T-cell (primary cell): ENCODE measurements around the gene RAD51. TPM values are rescaled to one million over a fixed set of nuclear protein-coding genes. Genes with fewer than 3 reads are reported as not detected.
A peak's percentile ranks its signal among the peaks of the same experiment; 100 is the strongest.

Experiments used
- ATAC-seq, 4 experiments: fragments of 200-7000 bp in 3 of 4; fragments of 150-1000 bp in 1 of 4; cut with Tn5 transposase; replicated peaks in 1 of 4; 1 replicate in 3 of 4; 2 replicates in 1 of 4; pipeline ENCODE4 v1.10.0; 2021; ENCODE audit warnings: moderate library complexity in 3 of 4, mild to moderate bottlenecking in 2 of 4, moderate number of reproducible peaks in 1 of 4
- CTCF ChIA-PET, 2 donors: fragments of 300-600 bp; sonication (Branson Sonifier 250); formaldehyde crosslinking; loops; one replicate each; lab custom pipeline; 2022; ENCODE audit warnings: antibody characterized with exemption in 2 of 2; lab: Charles Lee
- POLR2A ChIA-PET, 2 donors: fragments of 300-600 bp; sonication (Branson Sonifier 250); formaldehyde crosslinking; loops; one replicate each; lab custom pipeline; 2022; ENCODE audit warnings: antibody characterized with exemption in 2 of 2; lab: Charles Lee
- DNase-seq, 35 experiments: peaks; one replicate each; pipeline versions ENCODE4 v3.0.0 to v3.0.0-alpha.2; 2013 to 2023
- H3K27ac ChIP-seq: one replicate; pipeline ENCODE4 v1.5.1; 2013; ENCODE audit warnings: low read length
- H3K27me3 ChIP-seq, 2 experiments: replicated peaks in 1 of 2; 1 replicate in 1 of 2; 2 replicates in 1 of 2; pipeline versions ENCODE4 v1.6.1 to v1.7.0; 2013; ENCODE audit warnings: low read length in 1 of 2, mixed read lengths in 1 of 2; ENCODE audit not compliant: control insufficient read depth in 2 of 2, insufficient read depth in 2 of 2; ENCODE audit errors: extremely low read depth in 1 of 2
- H3K36me3 ChIP-seq, 2 donors: 1 replicate in 1 of 2; 2 replicates in 1 of 2; pipeline versions ENCODE4 v1.6.1 to v1.7.0; 2013; ENCODE audit warnings: low read length in 1 of 2; ENCODE audit not compliant: control insufficient read depth in 2 of 2, insufficient read depth in 1 of 2; ENCODE audit errors: extremely low read depth in 1 of 2
- H3K4me1 ChIP-seq, 2 experiments: 1 replicate in 1 of 2; 2 replicates in 1 of 2; pipeline versions ENCODE4 v1.6.1 to v1.7.0; 2013; ENCODE audit warnings: low read length in 2 of 2, mixed read lengths in 1 of 2; ENCODE audit not compliant: insufficient read depth in 2 of 2, control insufficient read depth in 1 of 2; ENCODE audit errors: extremely low read depth in 1 of 2
- H3K4me3 ChIP-seq, 2 donors: 1 replicate in 1 of 2; 2 replicates in 1 of 2; pipeline versions ENCODE4 v1.5.1 to v1.7.0; 2013; ENCODE audit warnings: mild to moderate bottlenecking in 2 of 2, low read length in 1 of 2, moderate library complexity in 1 of 2; ENCODE audit not compliant: control insufficient read depth in 1 of 2; ENCODE audit errors: extremely low read depth in 1 of 2
- H3K9me3 ChIP-seq: 2 replicates; pipeline ENCODE4 v1.7.0; 2013
- H3K27ac Mint-ChIP-seq, 2 donors: one replicate each; pipeline ENCODE4 v1.8.0; 2020 to 2021; ENCODE audit warnings: mild to moderate bottlenecking in 2 of 2, mixed read lengths in 2 of 2
- H3K27me3 Mint-ChIP-seq, 2 donors: one replicate each; pipeline ENCODE4 v1.8.0; 2021 to 2022; ENCODE audit warnings: mixed read lengths in 2 of 2
- H3K36me3 Mint-ChIP-seq: one replicate; pipeline ENCODE4 v1.8.0; 2021; ENCODE audit warnings: mixed read lengths
- H3K4me1 Mint-ChIP-seq, 3 donors: one replicate each; pipeline ENCODE4 v1.8.0; 2020 to 2022; ENCODE audit warnings: mixed read lengths in 3 of 3, mild to moderate bottlenecking in 1 of 3
- H3K4me3 Mint-ChIP-seq, 3 donors: one replicate each; pipeline ENCODE4 v1.8.0; 2020 to 2022; ENCODE audit warnings: mild to moderate bottlenecking in 3 of 3, mixed read lengths in 3 of 3, moderate library complexity in 3 of 3
- H3K9me3 Mint-ChIP-seq, 3 donors: one replicate each; pipeline ENCODE4 v1.8.0; 2020 to 2022; ENCODE audit warnings: mixed read lengths in 3 of 3
- WGBS: methylation state at CpG from one replicate; pipeline ENCODE4 v1.1.5; 2013; ENCODE audit warnings: missing lambda C conversion rate; ENCODE audit not compliant: insufficient coverage; 5-methylcytosine and 5-hydroxymethylcytosine counted together
- total RNA-seq, 35 experiments: library from RNA in 6 of 35; stranded (reverse) in 6 of 35; fragments of 120-200 nt in 1 of 35; gene quantifications; one replicate each; pipeline versions ENCODE4 v1.2.1 to v1.2.4 and lab custom pipeline; 2013 to 2026

RAD51 gene
- total RNA-seq, 5 donors from 2014 or later (not counting 1 experiment from before 2014, with no cell fraction given) = 0.85 to 2.5 (median 1.2) TPM

GRCh38 chr15:40764629-40765103 is 69.7 kb downstream of the RAD51 start:
- H3K27me3 ChIP-seq = no peaks in the 10 kb centered on the region
- peaks cover 15 to 49% of the 10 kb centered on the region in 2 experiments for H3K4me1 ChIP-seq
- no peaks in the 10 kb centered on the region for H3K9me3 Mint-ChIP-seq
- H3K36me3 ChIP-seq = peaks cover 0 to 2% of the 10 kb centered on the region in 2 donors
- peaks cover 39 to 47% (median 44%) of the 10 kb centered on the region in 3 donors for H3K4me1 Mint-ChIP-seq
- peak overlapping the region; percentile 86 to 88 (median 87) for H3K4me3 Mint-ChIP-seq
- H3K4me3 ChIP-seq = peak overlapping the region; percentile 81 to 97
- peak overlapping the region; percentile 93 for H3K27ac Mint-ChIP-seq
- H3K9me3 ChIP-seq = no peaks in the 10 kb centered on the region
- peak overlapping the region; percentile 76 for H3K27ac ChIP-seq
- H3K36me3 Mint-ChIP-seq = peaks cover 6% of the 10 kb centered on the region
- WGBS = 54% methylated on average over 3 of the region's 8 CpGs
- DNase-seq (peak in 1 of 35 experiments; percentile 30), ATAC-seq (peak in 1 of 4 experiments; percentile 2)
- POLR2A ChIA-PET = interaction anchor here in 1 of 2 donors (0.8 kb wide), 1 partner anchor 8 kb away, joined by 3 read pairs; no protein-coding TSS in a partner anchor
- CTCF ChIA-PET = interaction anchor here in 1 of 2 donors (1.2 to 1.3 kb wide), 2 partner anchors 21 to 175 kb away, joined by 3 to 9 read pairs; no protein-coding TSS in a partner anchor
- no peaks in the 10 kb centered on the region for H3K27me3 Mint-ChIP-seq

- peaks cover 0 to 9% of the 10 kb centered on the region in 2 donors for H3K36me3 ChIP-seq
- no peak overlapping the region for H3K27ac ChIP-seq
- peaks cover 45 to 55% (median 52%) of the 10 kb centered on the region in 3 donors for H3K4me1 Mint-ChIP-seq
- peak overlapping the region; percentile 93 for H3K27ac Mint-ChIP-seq
- H3K27me3 ChIP-seq = no peaks in the 10 kb centered on the region
- ChIA-PET POLR2A (no interaction called here), CTCF (interaction anchor here (0.5 to 1.3 kb wide), 3 partner anchors 20 to 177 kb away, joined by 3 to 5 read pairs (median 3); no protein-coding TSS in a partner anchor)
- H3K4me3 Mint-ChIP-seq = peak overlapping the region in 2 of 3 donors; percentile 12 to 21
- no peaks in the 10 kb centered on the region for H3K27me3 Mint-ChIP-seq
- ATAC-seq = no peak
- H3K36me3 Mint-ChIP-seq = peaks cover 6% of the 10 kb centered on the region
- DNase-seq = no peak
- 98% methylated on average over 6 of the region's 7 CpGs for WGBS
- no peak overlapping the region for H3K4me3 ChIP-seq
- no peaks in the 10 kb centered on the region for H3K9me3 ChIP-seq
- H3K9me3 Mint-ChIP-seq = no peaks in the 10 kb centered on the region
- peaks cover 17 to 58% of the 10 kb centered on the region in 2 experiments for H3K4me1 ChIP-seq
Observed at GRCh38 chr15:40766194-40766815, 71.3 kb downstream of the RAD51 start.

GRCh38 chr15:40766906-40767837 is 72.2 kb downstream of the RAD51 start:
- H3K27me3 Mint-ChIP-seq = no peaks in the 10 kb centered on the region
- ATAC-seq = no peak
- DNase-seq = no peak
- peak overlapping the region in 1 of 2 donors; percentile 93 for H3K27ac Mint-ChIP-seq
- Histone ChIP-seq H3K27me3 (no peaks in the 10 kb centered on the region), H3K4me3 (no peak overlapping the region), H3K9me3 (no peaks in the 10 kb centered on the region), H3K36me3 (peaks cover 0 to 16% of the 10 kb centered on the region in 2 donors), H3K27ac (no peak overlapping the region), H3K4me1 (peaks cover 17 to 58% of the 10 kb centered on the region in 2 experiments)
- no peak overlapping the region for H3K4me3 Mint-ChIP-seq
- ChIA-PET POLR2A (no interaction called here), CTCF (interaction anchor here in 1 of 2 donors (1.3 kb wide), 1 partner anchor 15 kb away, joined by 3 read pairs; no protein-coding TSS in a partner anchor)
- no peaks in the 10 kb centered on the region for H3K9me3 Mint-ChIP-seq
- peaks cover 6% of the 10 kb centered on the region for H3K36me3 Mint-ChIP-seq
- 89% methylated on average over 17 of the region's 32 CpGs for WGBS
- H3K4me1 Mint-ChIP-seq = peaks cover 45 to 55% (median 52%) of the 10 kb centered on the region in 3 donors

- CTCF ChIA-PET = interaction anchor here in 1 of 2 donors (1.3 to 1.8 kb wide), 2 partner anchors 9 to 15 kb away, joined by 3 to 4 read pairs; no protein-coding TSS in a partner anchor
- 97% methylated on average over 19 of the region's 29 CpGs for WGBS
- Mint-ChIP-seq H3K4me1 (peaks cover 44 to 49% (median 49%) of the 10 kb centered on the region in 3 donors), H3K36me3 (peaks cover 6% of the 10 kb centered on the region), H3K9me3 (no peaks in the 10 kb centered on the region), H3K4me3 (no peak overlapping the region), H3K27me3 (no peaks in the 10 kb centered on the region), H3K27ac (peak overlapping the region; percentile 87 to 94)
- POLR2A ChIA-PET = no interaction called here
- Histone ChIP-seq H3K27ac (peak overlapping the region; percentile 5), H3K27me3 (no peaks in the 10 kb centered on the region), H3K9me3 (no peaks in the 10 kb centered on the region), H3K36me3 (peaks cover 0 to 22% of the 10 kb centered on the region in 2 donors), H3K4me1 (peaks cover 17 to 54% of the 10 kb centered on the region in 2 experiments), H3K4me3 (no peak overlapping the region)
- DNase-seq (no peak), ATAC-seq (no peak)
Observed at GRCh38 chr15:40767838-40768500, 73.0 kb downstream of the RAD51 start.

- CTCF ChIA-PET = interaction anchor here (0.6 to 1.8 kb wide), 5 partner anchors 9 to 58 kb away, joined by 3 to 6 read pairs (median 4); no protein-coding TSS in a partner anchor
- Mint-ChIP-seq H3K27me3 (no peaks in the 10 kb centered on the region), H3K4me3 (peak overlapping the region in 2 of 3 donors; percentile 49 to 58), H3K9me3 (no peaks in the 10 kb centered on the region), H3K27ac (peak overlapping the region; percentile 87 to 94), H3K36me3 (peaks cover 6% of the 10 kb centered on the region), H3K4me1 (peaks cover 37 to 43% (median 41%) of the 10 kb centered on the region in 3 donors)
- Histone ChIP-seq H3K36me3 (peaks cover 0 to 25% of the 10 kb centered on the region in 2 donors), H3K27ac (peak overlapping the region; percentile 57), H3K4me3 (peak overlapping the region in 1 of 2 donors; percentile 11), H3K27me3 (no peaks in the 10 kb centered on the region), H3K9me3 (no peaks in the 10 kb centered on the region), H3K4me1 (peaks cover 16 to 46% of the 10 kb centered on the region in 2 experiments)
- DNase-seq (peak in 3 of 35 experiments; percentile 7 to 16 (median 10)), ATAC-seq (peak in 2 of 4 experiments; percentile 1 to 5)
- WGBS = 85% methylated on average over 16 of the region's 21 CpGs
- POLR2A ChIA-PET = no interaction called here
Observed at GRCh38 chr15:40768521-40769273, 73.7 kb downstream of the RAD51 start.
